HepG2 (cell line): ENCODE results near the gene KIAA1328. TPM values are rescaled to one million over a fixed set of nuclear protein-coding genes. Genes with fewer than 3 reads are reported as not detected.

Source experiments
- ATAC-seq: fragments of 200-7000 bp; cut with Tn5 transposase; 3 replicates; pipeline ENCODE4 v1.9.1; 2020; ENCODE audit warnings: mild to moderate bottlenecking, moderate library complexity
- BruUV-seq: library from RNA; stranded (reverse); fragments of 400-500 nt; replicated peaks from 2 replicates; lab custom pipeline; 2021; lab: Mats Ljungman, UMichigan
- CTCF ChIA-PET: fragments of 300-600 bp; formaldehyde crosslinking; extraction: SDS; loops from one replicate; lab custom pipeline; 2021; ENCODE audit warnings: low total read pairs, inconsistent platforms, low intra/inter-chr PET ratio; lab: Yijun Ruan, JAX
- POLR2A ChIA-PET: fragments of 350-600 bp; sonication (Branson Sonifier 250); formaldehyde crosslinking; loops from one replicate; lab custom pipeline; 2020; ENCODE audit warnings: antibody characterized with exemption, inconsistent platforms; lab: Yijun Ruan, JAX
- DNase-seq: peaks from one replicate; pipeline ENCODE4 v3.0.0-alpha.2; 2015; ENCODE audit warnings: low spot score
- FAIRE-seq: peaks from 3 replicates; lab custom pipeline; 2011; peaks lifted over from hg19 to GRCh38; lab: Jason Lieb, UNC
- H2AFZ ChIP-seq: one replicate; pipeline ENCODE4 v1.6.1; 2011; ENCODE audit warnings: low read length, inconsistent platforms
- H3K27ac ChIP-seq: fragments of 300-600 bp; 3 replicates; pipeline ENCODE4 v1.8.0; 2011; ENCODE audit warnings: mixed run types, mild to moderate bottlenecking, mixed read lengths, low read length, inconsistent platforms; ENCODE audit not compliant: insufficient read depth; ENCODE audit errors: extremely low read length
- H3K27me3 ChIP-seq, 2 experiments: fragments of 200-600 bp in 1 of 2; 2 replicates in 1 of 2; 3 replicates in 1 of 2; pipeline versions ENCODE4 v1.6.0 to v1.8.0; 2011; ENCODE audit warnings: low read length in 2 of 2, mild to moderate bottlenecking in 2 of 2, moderate library complexity in 2 of 2, inconsistent platforms in 1 of 2; ENCODE audit not compliant: insufficient read depth in 2 of 2, control insufficient read depth in 1 of 2
- H3K36me3 ChIP-seq, 2 experiments: fragments of 200-600 bp in 1 of 2; replicated peaks in 1 of 2; 2 replicates in 1 of 2; 3 replicates in 1 of 2; pipeline versions ENCODE4 v1.5.1 to v1.8.0; 2011; ENCODE audit warnings: low read length in 2 of 2, inconsistent platforms in 1 of 2; ENCODE audit not compliant: insufficient read depth in 2 of 2, control insufficient read depth in 1 of 2
- H3K4me1 ChIP-seq: 2 replicates; pipeline ENCODE4 v1.5.1; 2012; ENCODE audit warnings: low read length, inconsistent platforms; ENCODE audit not compliant: insufficient read depth
- H3K4me2 ChIP-seq: 2 replicates; pipeline ENCODE4 v1.6.0; 2011; ENCODE audit warnings: low read depth, low read length, inconsistent platforms
- H3K4me3 ChIP-seq, 3 experiments: fragments of 200-600 bp in 1 of 3; sonication (generic), shearing (Covaris generic) in 1 of 3; replicated peaks in 1 of 3; 2 replicates each; pipeline ENCODE4 v1.5.1; 2011 to 2016; ENCODE audit warnings: low read length in 3 of 3, inconsistent platforms in 2 of 3, low read depth in 2 of 3, mild to moderate bottlenecking in 2 of 3, control low read depth in 1 of 3, mixed read lengths in 1 of 3; ENCODE audit not compliant: insufficient read depth in 1 of 3
- H3K79me2 ChIP-seq: one replicate; pipeline ENCODE4 v1.6.1; 2011; ENCODE audit warnings: low read length, inconsistent platforms; ENCODE audit not compliant: insufficient read depth
- H3K9ac ChIP-seq: 2 replicates; pipeline ENCODE4 v1.6.0; 2011; ENCODE audit warnings: mild to moderate bottlenecking, low read depth, low read length, inconsistent platforms; ENCODE audit not compliant: insufficient read depth
- H3K9me3 ChIP-seq: 2 replicates; pipeline ENCODE4 v1.5.1; 2012; ENCODE audit warnings: mild to moderate bottlenecking, low read length
- H4K20me1 ChIP-seq: 2 replicates; pipeline ENCODE4 v1.6.0; 2011; ENCODE audit warnings: inconsistent platforms, mild to moderate bottlenecking, low read length, moderate library complexity; ENCODE audit not compliant: insufficient read depth
- AGO1 ChIP-seq: fragments of 200-400 bp; formaldehyde crosslinking; IDR thresholded peaks from 2 replicates; pipeline ENCODE4 v1.6.1; 2017; ENCODE audit warnings: mild to moderate bottlenecking, low read depth, low read length, moderate library complexity; ENCODE audit not compliant: poor library complexity, severe bottlenecking
- ATF5 ChIP-seq: sonication (generic); formaldehyde crosslinking; IDR thresholded peaks from 2 replicates; pipeline ENCODE4 v1.4.0; 2020; ENCODE audit warnings: mild to moderate bottlenecking, low read depth, missing genetic modification reagents
- CBX2 ChIP-seq, 2 experiments: fragments of 200-600 bp in 1 of 2; sonication (generic); formaldehyde crosslinking in 1 of 2; IDR thresholded peaks; 2 replicates each; pipeline versions ENCODE4 v1.7.0 to v1.8.1; 2018 to 2022; ENCODE audit warnings: low read depth in 2 of 2, low read length in 1 of 2, mild to moderate bottlenecking in 1 of 2, missing genetic modification reagents in 1 of 2
- JARID2 ChIP-seq: sonication (generic); formaldehyde crosslinking; IDR thresholded peaks from 2 replicates; pipeline ENCODE4 v1.8.1; 2023; ENCODE audit warnings: missing genetic modification reagents, inconsistent platforms; ENCODE audit not compliant: insufficient replicate concordance
- MBD4 ChIP-seq: IDR thresholded peaks from 2 replicates; pipeline ENCODE4 v1.6.1; 2012; ENCODE audit warnings: low read length, inconsistent platforms, borderline replicate concordance
- PCBP2 ChIP-seq: fragments of 200-400 bp; formaldehyde crosslinking; optimal IDR thresholded peaks from 2 replicates; pipeline ENCODE3; 2018; ENCODE audit warnings: low read length, low read depth; ENCODE audit not compliant: poor library complexity, severe bottlenecking
- PLRG1 ChIP-seq: fragments of 450-650 bp; conservative IDR thresholded peaks from 2 replicates; pipeline ENCODE4 v1.6.1; 2016
- SAP130 ChIP-seq: IDR thresholded peaks from 2 replicates; pipeline ENCODE4 v1.6.1; 2016; ENCODE audit warnings: low read depth
- SIX1 ChIP-seq: sonication (generic); formaldehyde crosslinking; IDR thresholded peaks from 2 replicates; pipeline ENCODE4 v1.4.0; 2020; ENCODE audit warnings: missing genetic modification reagents, borderline replicate concordance
- SP140L ChIP-seq: sonication (generic); formaldehyde crosslinking; IDR thresholded peaks from 2 replicates; pipeline ENCODE4 v1.4.0; 2020; ENCODE audit warnings: missing genetic modification reagents, borderline replicate concordance
- STAT5B ChIP-seq: sonication (generic); formaldehyde crosslinking; IDR thresholded peaks from 2 replicates; pipeline ENCODE4 v1.4.0; 2020; ENCODE audit warnings: missing genetic modification reagents
- ZNF136 ChIP-seq: sonication (generic); formaldehyde crosslinking; IDR thresholded peaks from 2 replicates; pipeline ENCODE4 v1.8.1; 2022; ENCODE audit warnings: low read depth, mild to moderate bottlenecking, moderate library complexity, missing genetic modification reagents
- ZNF430 ChIP-seq: sonication (generic); formaldehyde crosslinking; IDR thresholded peaks from 2 replicates; pipeline ENCODE4 v1.9.0; 2021; ENCODE audit warnings: mild to moderate bottlenecking, missing genetic modification reagents
- ZXDC ChIP-seq: sonication (generic); formaldehyde crosslinking; IDR thresholded peaks from 2 replicates; pipeline ENCODE4 v1.5.0; 2020; ENCODE audit warnings: mild to moderate bottlenecking, missing genetic modification reagents
- WGBS: methylation state at CpG from one replicate; pipeline ENCODE4 v1.1.6; 2017; ENCODE audit warnings: low lambda C conversion rate; 5-methylcytosine and 5-hydroxymethylcytosine counted together
- in situ Hi-C: cut with HindIII; loops from 2 replicates; pipeline ENCODE4 v1.10.0; 2017; ENCODE audit warnings: low pct_unique_long_range_greater_than_20kb; ENCODE audit not compliant: extremely low pct_ligation_motif_present
- intact Hi-C: fragments of 100-400 bp; cut with micrococcal nuclease; formaldehyde crosslinking; loops from one replicate; pipeline ENCODE4 v1.10.0; 2022; ENCODE audit not compliant: unreplicated experiment
- polyA plus RNA-seq, 8 experiments: library from polyadenylated mRNA; depleted of rRNA in 3 of 8; stranded (reverse) in 7 of 8; unstranded in 1 of 8; fragments of >200 nt; fragmentation: Illumina TruSeq in 4 of 8; extraction: Trizol in 4 of 8; gene quantifications; 2 replicates each; pipeline versions ENCODE4 v1.2.1 to v1.2.3, GENCODE V29; 2011 to 2016; ENCODE audit warnings: low read depth in 4 of 8, missing spikeins in 1 of 8, mixed read lengths in 1 of 8; ENCODE audit not compliant: insufficient read depth in 1 of 8
- total RNA-seq, 5 experiments: library from RNA; depleted of rRNA; stranded (reverse); fragments of >200 nt; fragmentation: Illumina TruSeq; extraction: Trizol; gene quantifications; 2 replicates each; pipeline ENCODE4 v1.2.3, GENCODE V29; 2016; ENCODE audit warnings: low read depth in 1 of 5

The KIAA1328 gene
- total and polyA plus RNA-seq, 2 of the 13 experiments (the other 11 are each of a cell fraction or from before 2014, with no cell fraction given): 4.1 to 6.0 TPM

- ATAC-seq: no peak
- H3K4me3 ChIP-seq: no peak overlapping the region
- H2AFZ ChIP-seq: no peak overlapping the region
- WGBS: 25% methylated on average over 10 of the region's 10 CpGs
- H3K27me3 ChIP-seq: peaks cover 1 to 40% of the 10 kb centered on the region in 2 experiments; a peak in 4 of 5 replicates
- DNase-seq: no peak
- no TSS peak for BruUV-seq
- intact Hi-C loops: no loop called here
- H3K4me1 ChIP-seq: no peaks in the 10 kb centered on the region
- in situ Hi-C loops: no loop called here
- ChIA-PET POLR2A (no interaction called here), CTCF (no interaction called here)
- H3K27ac ChIP-seq: no peak overlapping the region
- no peak overlapping the region for H3K4me2 ChIP-seq
- no peak for FAIRE-seq
- no peak for TF ChIP-seq ATF5 (CRISPR knock-in tag)
- TF ChIP-seq SAP130 (CRISPR knock-in tag): no peak
- no peak for TF ChIP-seq ZNF136 (CRISPR knock-in tag)
- TF ChIP-seq MBD4: no peak
- no peak for TF ChIP-seq PLRG1
- TF ChIP-seq, all 625 proteins: peak for 0
- no peaks in the 10 kb centered on the region for H3K36me3 ChIP-seq
- no peaks in the 10 kb centered on the region for H3K9me3 ChIP-seq
- no peaks in the 10 kb centered on the region for H3K79me2 ChIP-seq
- H4K20me1 ChIP-seq: no peaks in the 10 kb centered on the region
- no peak overlapping the region for H3K9ac ChIP-seq
Observed at GRCh38 chr18:37260367-37261093, 431.6 kb downstream of the KIAA1328 start.

- WGBS: 75% methylated on average over 5 of the region's 11 CpGs
- TF ChIP-seq AGO1 (no peak), ZNF430 (no peak), SP140L (CRISPR knock-in tag) (no peak), PCBP2 (no peak), CBX2 (IDR thresholded peaks at IDR 0.05; ENCODE audit: low read depth, low read length) (no peak), CBX2 (CRISPR knock-in tag; IDR thresholded peaks at IDR 0.05; ENCODE audit: low read depth) (no peak), JARID2 (CRISPR knock-in tag) (no peak), ZXDC (CRISPR knock-in tag) (no peak), STAT5B (CRISPR knock-in tag) (no peak), SIX1 (CRISPR knock-in tag) (no peak)
Observed at GRCh38 chr18:37261246-37261840, 432.4 kb downstream of the KIAA1328 start.

More at GRCh38 chr18:37261246-37261840, 432.4 kb downstream of the KIAA1328 start:
- ChIA-PET CTCF (no interaction called here), POLR2A (no interaction called here)
- FAIRE-seq (no peak), DNase-seq (no peak), ATAC-seq (no peak)
- Histone ChIP-seq H3K27ac (no peak overlapping the region), H3K9me3 (no peaks in the 10 kb centered on the region), H3K36me3 (no peaks in the 10 kb centered on the region), H3K4me3 (no peak overlapping the region), H3K4me1 (no peaks in the 10 kb centered on the region), H3K27me3 (peaks cover 1 to 34% of the 10 kb centered on the region in 2 experiments; a peak in 4 of 5 replicates), H2AFZ (no peak overlapping the region), H4K20me1 (no peaks in the 10 kb centered on the region), H3K79me2 (no peaks in the 10 kb centered on the region), H3K9ac (no peak overlapping the region), H3K4me2 (no peak overlapping the region)
- in situ Hi-C loops (no loop called here), intact Hi-C loops (no loop called here)
- BruUV-seq: no TSS peak
